Nephron (organoid): ENCODE results near the gene MFAP1.

Experiments used
- H3K27ac Mint-ChIP-seq, 3 experiments: 2 replicates each; pipeline ENCODE4 v1.8.0; 2020; ENCODE audit warnings: mixed read lengths in 3 of 3, mild to moderate bottlenecking in 2 of 3, moderate library complexity in 1 of 3
- H3K27me3 Mint-ChIP-seq: 2 replicates; pipeline ENCODE4 v1.8.0; 2021; ENCODE audit warnings: low read depth, mild to moderate bottlenecking, moderate library complexity, mixed read lengths
- H3K36me3 Mint-ChIP-seq: 2 replicates; pipeline ENCODE4 v1.8.0; 2020; ENCODE audit warnings: low read depth, mixed read lengths
- H3K4me1 Mint-ChIP-seq: 2 replicates; pipeline ENCODE4 v1.8.0; 2020; ENCODE audit warnings: mixed read lengths
- H3K4me3 Mint-ChIP-seq, 3 experiments: 2 replicates each; pipeline ENCODE4 v1.8.0; 2020; ENCODE audit warnings: mild to moderate bottlenecking in 3 of 3, mixed read lengths in 3 of 3, moderate library complexity in 2 of 3
- H3K9me3 Mint-ChIP-seq: 2 replicates; pipeline ENCODE4 v1.8.0; 2020; ENCODE audit warnings: mixed read lengths
- CTCF ChIP-seq, 3 experiments: fragments of 200-600 bp; sonication (generic); IDR thresholded peaks; one replicate each; pipeline ENCODE4 v1.5.0; 2021; ENCODE audit warnings: antibody characterized with exemption in 3 of 3; ENCODE audit not compliant: unreplicated experiment in 3 of 3

Gene MFAP1

GRCh38 chr15:43824302-43825246 lies at the start of gene MFAP1:
Gene MFAP1 (minus strand): TSS chr15:43824690. CDS start chr15:43824569, 121 bp downstream.
- Mint-ChIP-seq H3K36me3 (peaks cover 19% of the 10 kb centered on the region), H3K27ac (peak within 1 kb of the TSS; percentile 89 to 98 (median 98)), H3K27me3 (no peaks in the 10 kb centered on the region), H3K4me3 (peak within 1 kb of the TSS; percentile 91 to 98 (median 94)), H3K9me3 (peaks cover 3% of the 10 kb centered on the region), H3K4me1 (peaks cover 26% of the 10 kb centered on the region)
- no peak for TF ChIP-seq CTCF (IDR thresholded peaks at IDR 0.05; ENCODE audit: unreplicated experiment in 3 of 3)

- H3K4me1 Mint-ChIP-seq: no peaks in the 10 kb centered on the region
- no peaks in the 10 kb centered on the region for H3K27me3 Mint-ChIP-seq
These were observed 49.2 kb upstream of the MFAP1 start for GRCh38 chr15:43873651-43874050.

GRCh38 chr15:43872416-43873020 lies 48.0 kb upstream of the MFAP1 start:
- no peaks in the 10 kb centered on the region for H3K27me3 Mint-ChIP-seq
- no peaks in the 10 kb centered on the region for H3K36me3 Mint-ChIP-seq
- peak; percentile 57 to 69 (median 65) for TF ChIP-seq CTCF (IDR thresholded peaks at IDR 0.05; ENCODE audit: unreplicated experiment in 3 of 3)
- H3K9me3 Mint-ChIP-seq: no peaks in the 10 kb centered on the region
- H3K27ac Mint-ChIP-seq: no peak overlapping the region
- no peak overlapping the region for H3K4me3 Mint-ChIP-seq
- H3K4me1 Mint-ChIP-seq: no peaks in the 10 kb centered on the region

More at GRCh38 chr15:43873651-43874050, 49.2 kb upstream of the MFAP1 start:
- Mint-ChIP-seq H3K4me3 (no peak overlapping the region), H3K9me3 (no peaks in the 10 kb centered on the region), H3K27ac (no peak overlapping the region), H3K36me3 (no peaks in the 10 kb centered on the region)
- TF ChIP-seq CTCF (IDR thresholded peaks at IDR 0.05; ENCODE audit: unreplicated experiment in 3 of 3): no peak

- Mint-ChIP-seq H3K27me3 (no peaks in the 10 kb centered on the region), H3K9me3 (no peaks in the 10 kb centered on the region), H3K4me1 (no peaks in the 10 kb centered on the region), H3K4me3 (no peak overlapping the region), H3K36me3 (no peaks in the 10 kb centered on the region), H3K27ac (no peak overlapping the region)
- TF ChIP-seq CTCF (IDR thresholded peaks at IDR 0.05; ENCODE audit: unreplicated experiment in 3 of 3): no peak
These were observed 47.3 kb upstream of the MFAP1 start for GRCh38 chr15:43871835-43872234.

- Mint-ChIP-seq H3K27me3 (no peaks in the 10 kb centered on the region), H3K27ac (no peak overlapping the region), H3K4me1 (no peaks in the 10 kb centered on the region), H3K4me3 (no peak overlapping the region), H3K9me3 (no peaks in the 10 kb centered on the region), H3K36me3 (no peaks in the 10 kb centered on the region)
- no peak for TF ChIP-seq CTCF (IDR thresholded peaks at IDR 0.05; ENCODE audit: unreplicated experiment in 3 of 3)
These were observed 43.9 kb upstream of the MFAP1 start for GRCh38 chr15:43868406-43868805.
